ENCODE results near the gene SMARCB1.

GRCh38 chr22:23827351-23827995 lies 40.7 kb downstream of the SMARCB1 start:
- TF ChIP-seq POLR2A (IDR thresholded peaks at IDR 0.05; ENCODE audit: low read depth), result no peak
- TF ChIP-seq CTCF (IDR thresholded peaks at IDR 0.05), result no peak
- no peak for TF ChIP-seq POLR2AphosphoS5 (IDR thresholded peaks at IDR 0.05)
